HG02870 (cell line): ENCODE results near the gene SNAPC5.

Experiments
- ATAC-seq: cut with Tn5 transposase; IDR thresholded peaks from one replicate; pipeline ENCODE4 v1.9.1; 2021; ENCODE audit warnings: mild to moderate bottlenecking, moderate library complexity; ENCODE audit not compliant: unreplicated experiment

Gene SNAPC5

DNA sequence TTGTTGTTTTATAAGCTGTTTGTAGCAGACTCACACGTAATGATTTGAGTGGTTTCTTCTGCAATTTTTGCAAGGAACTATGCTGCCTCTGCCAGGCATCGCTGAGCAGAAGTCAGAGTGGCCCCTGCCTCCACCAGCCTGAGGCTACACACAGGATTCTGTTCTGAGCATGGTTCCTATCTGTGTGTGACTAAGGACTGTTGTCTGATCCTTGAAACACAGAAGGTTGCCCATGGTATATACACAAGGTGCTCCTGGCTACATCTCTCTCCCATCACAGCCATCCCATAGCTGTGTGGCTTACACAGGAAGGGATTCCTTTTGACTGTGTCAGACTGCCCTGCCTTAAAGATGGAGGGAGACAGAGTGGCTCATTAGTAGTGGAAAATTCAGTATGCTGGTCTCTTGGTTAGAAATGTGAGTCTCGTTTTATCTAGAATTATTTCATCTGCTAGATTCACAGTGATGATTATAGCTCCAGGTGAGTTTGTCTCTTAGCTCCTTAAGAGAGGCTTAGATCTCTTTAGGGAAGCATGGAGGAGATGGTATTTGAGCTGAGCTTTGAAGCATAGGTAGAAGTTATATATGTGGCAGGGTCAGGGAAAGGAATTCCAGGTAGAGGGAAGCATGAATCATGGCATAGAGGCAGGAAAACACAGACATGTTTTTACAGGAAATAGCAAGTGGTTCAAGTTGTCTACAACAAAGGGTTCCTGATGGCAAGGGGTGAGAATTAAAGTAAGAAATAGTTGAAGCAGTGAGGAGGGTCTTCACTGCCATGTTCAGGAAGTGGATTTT is 37.5 kb downstream of the SNAPC5 start:
- ATAC-seq = no peak

DNA sequence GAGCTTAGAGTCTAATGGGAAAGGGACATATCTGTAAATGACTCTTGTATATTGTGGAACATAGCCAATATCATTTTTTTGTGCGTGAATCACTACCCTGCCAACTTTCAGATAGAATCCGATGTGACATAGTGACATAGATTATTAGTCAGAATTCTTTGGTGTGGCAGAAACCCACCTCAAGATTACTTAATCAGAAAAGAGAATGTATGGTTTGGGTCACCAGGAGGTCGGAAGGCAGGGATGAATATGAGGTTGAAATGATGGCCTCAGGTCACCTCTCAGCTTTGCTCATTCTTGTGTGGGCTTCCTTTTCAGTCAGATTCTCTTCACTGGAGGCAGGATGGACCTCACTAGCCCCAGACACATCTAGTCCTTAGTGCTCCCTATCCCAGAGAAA is 41.4 kb downstream of the SNAPC5 start:
- ATAC-seq = no peak

- no peak for ATAC-seq
Observed at GRCh38 chr15:66454143-66454542, 43.4 kb downstream of the SNAPC5 start.

DNA sequence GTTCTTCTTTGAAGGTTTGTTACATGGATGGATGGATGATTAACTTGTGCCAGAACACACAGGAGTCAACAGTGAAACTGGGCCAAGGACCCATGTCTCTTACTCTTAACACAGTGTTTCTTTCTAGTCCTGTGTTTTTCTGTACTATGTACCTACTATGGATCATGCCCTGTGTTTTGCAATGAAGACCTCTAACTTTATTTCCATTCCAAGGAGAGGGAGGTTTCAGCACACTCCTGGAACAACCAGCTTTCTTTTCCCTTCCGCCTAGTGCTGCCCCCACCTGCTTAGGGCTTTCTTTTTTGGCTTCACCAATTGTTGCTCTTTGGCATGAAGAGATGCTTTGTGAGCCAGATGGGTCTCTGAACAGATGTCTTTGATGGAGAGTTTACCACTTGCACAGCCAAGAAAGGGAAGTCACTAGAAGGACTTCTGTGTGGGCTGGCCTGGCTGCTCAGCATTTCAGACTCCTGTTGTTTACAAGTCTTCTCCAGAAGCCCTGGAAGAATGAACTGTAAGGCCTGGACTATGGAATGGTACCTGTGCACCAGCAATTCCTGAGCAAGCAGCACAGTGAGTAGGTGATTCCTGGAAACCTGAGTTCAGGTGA is 44.5 kb downstream of the SNAPC5 start:
- ATAC-seq = no peak

DNA sequence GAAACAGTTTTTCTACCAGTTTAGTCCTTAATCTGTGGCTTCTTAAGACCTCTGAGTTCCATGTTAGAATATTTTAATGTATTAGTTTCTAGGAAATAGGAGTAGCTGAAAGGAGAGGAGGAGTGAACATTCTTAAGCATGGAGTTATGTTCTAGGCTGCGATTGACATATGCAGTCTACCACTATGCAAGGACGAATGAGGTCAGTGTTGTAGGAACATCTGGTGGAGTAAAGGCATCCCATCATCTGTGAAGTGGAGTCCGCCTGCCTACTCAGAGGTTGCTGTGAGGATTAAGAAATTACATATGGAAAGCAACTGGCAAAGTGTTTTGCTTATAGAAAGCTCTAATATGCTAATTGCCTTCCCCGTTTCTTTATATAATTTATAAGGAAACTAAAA is 45.1 kb downstream of the SNAPC5 start:
- no peak for ATAC-seq
